Body of pancreas (tissue), 4 donors: Measurements from ENCODE around the gene POLR2J. TPM values are rescaled to one million over a fixed set of nuclear protein-coding genes. Genes with fewer than 3 reads are reported as not detected.

Experiments used
- ATAC-seq: fragments of 150-250 bp; one replicate; pipeline ENCODE4 v1.9.1; 2016
- DNase-seq, 4 donors: peaks; one replicate each; pipeline ENCODE4 v3.0.0-alpha.2; 2019
- H3K27ac ChIP-seq, 4 donors: fragments of 200-600 bp; sonication (generic); 1 replicate in 3 of 4; 2 replicates in 1 of 4; pipeline versions ENCODE4 v1.5.1 to v1.6.1; 2016 to 2019; ENCODE audit warnings: mild to moderate bottlenecking in 1 of 4, mixed read lengths in 1 of 4, moderate library complexity in 1 of 4
- H3K27me3 ChIP-seq, 2 donors: fragments of 200-600 bp; sonication (generic); one replicate each; pipeline ENCODE4 v1.6.0; 2016; ENCODE audit warnings: mild to moderate bottlenecking in 1 of 2
- H3K36me3 ChIP-seq, 2 donors: fragments of 200-600 bp; sonication (generic); replicated peaks in 1 of 2; 2 replicates each; pipeline ENCODE4 v1.5.1; 2016; ENCODE audit warnings: low read depth in 2 of 2; ENCODE audit not compliant: insufficient read depth in 1 of 2
- H3K4me1 ChIP-seq: fragments of 200-600 bp; sonication (generic); one replicate; pipeline ENCODE4 v1.6.0; 2016
- H3K4me3 ChIP-seq, 2 donors: fragments of 200-600 bp; sonication (generic); 1 replicate in 1 of 2; 2 replicates in 1 of 2; pipeline ENCODE4 v1.5.1; 2016 to 2019
- H3K9me3 ChIP-seq, 3 donors: fragments of 200-600 bp; sonication (generic); 1 replicate in 2 of 3; 2 replicates in 1 of 3; pipeline ENCODE4 v1.5.1; 2016
- POLR2A ChIP-seq, 3 donors: fragments of 450-650 bp; IDR thresholded peaks; one replicate each; pipeline ENCODE4 v1.6.1; 2016; ENCODE audit warnings: antibody characterized with exemption in 3 of 3, mild to moderate bottlenecking in 2 of 3
- WGBS, 2 donors: methylation state at CpG; one replicate each; pipeline ENCODE4 v1.1.5; 2017; 5-methylcytosine and 5-hydroxymethylcytosine counted together
- intact Hi-C: fragments of 100-400 bp; cut with DNase I; formaldehyde crosslinking; loops from one replicate; pipeline ENCODE4 v1.15.1; 2023
- total RNA-seq, 2 donors: library from RNA; depleted of rRNA; stranded (reverse); fragments of >200 nt; gene quantifications; one replicate each; pipeline ENCODE4 v1.1.0, GENCODE V29; 2016
- TF ChIP-seq, protein P1 (sequence below), 7 experiments: fragments of 450-650 bp in 4 of 7; fragments of 200-600 bp in 3 of 7; sonication (generic) in 3 of 7; IDR thresholded peaks; one replicate each; pipeline ENCODE4 v1.5.1; 2016 to 2019; ENCODE audit warnings: antibody characterized with exemption in 7 of 7

Gene POLR2J
- total RNA-seq, 2 donors from 2014 or later: 6.6 to 12.5 TPM

DNA sequence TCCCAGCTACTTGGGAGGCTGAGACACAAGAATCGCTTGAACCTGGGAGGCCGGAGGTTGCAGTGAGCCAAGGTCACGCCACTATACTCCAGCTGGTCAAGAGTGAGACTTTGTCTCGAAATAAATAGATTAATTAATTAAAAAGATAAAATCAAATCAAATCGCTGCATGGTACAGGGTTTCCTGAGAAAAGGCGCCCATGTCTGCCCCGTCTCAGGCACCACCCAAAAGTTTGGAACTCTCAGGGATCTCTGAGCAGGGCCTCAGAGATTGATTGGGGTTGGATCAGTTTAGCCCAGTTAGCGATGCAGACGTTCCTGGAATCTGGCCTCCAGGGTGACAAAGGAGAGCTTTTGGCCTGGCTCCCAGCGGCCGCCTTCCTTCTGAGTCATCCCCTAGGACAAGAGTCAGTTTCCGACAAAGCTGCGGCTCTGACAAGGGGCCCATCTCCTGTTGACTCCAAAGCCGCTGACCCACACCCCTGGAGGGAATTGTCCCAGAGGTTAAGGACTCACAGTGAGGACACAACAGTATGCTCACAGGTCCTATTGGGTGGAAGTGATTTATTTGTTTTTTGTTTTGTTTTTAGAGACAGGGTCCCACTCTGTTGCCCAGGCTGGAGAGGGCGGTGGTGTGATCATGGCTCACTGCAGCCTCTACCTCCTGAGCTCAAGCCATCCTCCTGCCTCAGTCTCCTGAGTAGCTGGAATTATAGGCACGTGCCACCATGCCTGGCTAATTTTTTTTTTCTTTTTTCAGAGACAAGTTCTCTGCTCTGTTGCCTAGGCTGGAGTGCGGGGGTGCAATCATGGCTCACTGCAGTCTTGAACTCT is 38.5 kb downstream of the POLR2J start:
- whole genome bisulfite sequencing, 2 donors: 87 to 90% methylated on average over 11 to 17 of the region's 17 CpGs
- no peak overlapping the region for H3K4me3 ChIP-seq
- intact Hi-C loops: no loop called here
- no peak overlapping the region for H3K27ac ChIP-seq
- no peaks in the 10 kb centered on the region for H3K4me1 ChIP-seq
- TF ChIP-seq POLR2A (IDR thresholded peaks at IDR 0.05): no peak
- TF ChIP-seq, protein P1, sequence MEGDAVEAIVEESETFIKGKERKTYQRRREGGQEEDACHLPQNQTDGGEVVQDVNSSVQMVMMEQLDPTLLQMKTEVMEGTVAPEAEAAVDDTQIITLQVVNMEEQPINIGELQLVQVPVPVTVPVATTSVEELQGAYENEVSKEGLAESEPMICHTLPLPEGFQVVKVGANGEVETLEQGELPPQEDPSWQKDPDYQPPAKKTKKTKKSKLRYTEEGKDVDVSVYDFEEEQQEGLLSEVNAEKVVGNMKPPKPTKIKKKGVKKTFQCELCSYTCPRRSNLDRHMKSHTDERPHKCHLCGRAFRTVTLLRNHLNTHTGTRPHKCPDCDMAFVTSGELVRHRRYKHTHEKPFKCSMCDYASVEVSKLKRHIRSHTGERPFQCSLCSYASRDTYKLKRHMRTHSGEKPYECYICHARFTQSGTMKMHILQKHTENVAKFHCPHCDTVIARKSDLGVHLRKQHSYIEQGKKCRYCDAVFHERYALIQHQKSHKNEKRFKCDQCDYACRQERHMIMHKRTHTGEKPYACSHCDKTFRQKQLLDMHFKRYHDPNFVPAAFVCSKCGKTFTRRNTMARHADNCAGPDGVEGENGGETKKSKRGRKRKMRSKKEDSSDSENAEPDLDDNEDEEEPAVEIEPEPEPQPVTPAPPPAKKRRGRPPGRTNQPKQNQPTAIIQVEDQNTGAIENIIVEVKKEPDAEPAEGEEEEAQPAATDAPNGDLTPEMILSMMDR (IDR thresholded peaks at IDR 0.05): no peak
- no peaks in the 10 kb centered on the region for H3K27me3 ChIP-seq
- no peaks in the 10 kb centered on the region for H3K36me3 ChIP-seq
- H3K9me3 ChIP-seq: no peaks in the 10 kb centered on the region
- DNase-seq (peak in 3 of 4 donors; percentile 35 to 46 (median 46)), ATAC-seq (peak; percentile 58)

DNA sequence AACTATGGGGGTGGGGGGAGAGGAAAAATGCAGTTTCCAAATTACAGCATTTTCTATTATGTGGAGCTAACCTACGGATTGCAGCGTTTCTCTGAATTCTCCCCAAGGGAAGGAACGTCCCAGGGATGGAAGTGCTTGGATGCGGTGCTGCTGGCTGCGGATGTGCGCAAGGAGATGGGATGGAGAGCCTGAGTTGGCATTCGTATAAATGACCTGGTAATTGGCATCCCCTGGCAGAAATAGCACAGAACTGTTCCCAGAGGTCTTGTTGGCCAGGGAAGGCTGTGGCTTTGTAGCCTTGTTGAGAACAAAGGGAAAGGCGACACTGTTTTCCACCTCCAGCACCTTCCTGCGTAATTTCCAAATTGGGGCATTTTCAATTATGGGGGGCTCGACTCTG is 42.6 kb downstream of the POLR2J start:
- no peak for ATAC-seq
- 84 to 86% methylated on average over 10 of the region's 10 CpGs for WGBS, 2 donors
- Histone ChIP-seq H3K9me3 (no peaks in the 10 kb centered on the region), H3K4me1 (peaks cover 9% of the 10 kb centered on the region), H3K27ac (no peak overlapping the region), H3K4me3 (no peak overlapping the region), H3K27me3 (no peaks in the 10 kb centered on the region), H3K36me3 (no peaks in the 10 kb centered on the region)
- no peak for DNase-seq
- no peak for TF ChIP-seq POLR2A (IDR thresholded peaks at IDR 0.05)
- TF ChIP-seq, protein P1 (IDR thresholded peaks at IDR 0.05): no peak
- intact Hi-C loops: no loop called here

DNA sequence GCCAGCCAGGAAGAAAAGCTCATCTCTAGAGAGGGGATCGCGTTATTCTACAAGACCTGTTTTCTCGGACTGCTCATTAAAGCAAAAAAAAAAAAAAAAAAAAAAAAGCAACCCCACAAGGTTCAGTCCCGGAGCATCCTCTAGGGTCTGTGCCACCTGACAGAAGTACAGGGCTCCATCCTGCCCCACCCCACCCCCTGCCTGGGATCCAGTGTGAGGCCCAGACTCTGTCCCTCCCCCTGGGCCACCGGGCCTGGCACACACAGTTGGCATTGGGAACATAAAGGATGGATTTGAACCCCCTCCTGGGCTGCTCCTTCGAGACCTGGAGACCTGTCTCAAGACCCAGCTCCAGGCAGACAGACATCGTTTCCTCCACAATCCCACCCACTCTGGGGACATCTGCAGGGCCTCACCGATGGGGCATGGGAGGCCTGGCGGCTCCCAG is 44.7 kb downstream of the POLR2J start:
- 23 to 34% methylated on average over 7 to 9 of the region's 9 CpGs for WGBS, 2 donors
- peaks cover 9% of the 10 kb centered on the region for H3K4me1 ChIP-seq
- no peaks in the 10 kb centered on the region for H3K9me3 ChIP-seq
- H3K27ac ChIP-seq: peak overlapping the region in 3 of 4 donors; percentile 35 to 58 (median 40)
- no peaks in the 10 kb centered on the region for H3K27me3 ChIP-seq
- no peak for DNase-seq
- no peak for ATAC-seq
- no peaks in the 10 kb centered on the region for H3K36me3 ChIP-seq
- intact Hi-C loops: no loop called here
- TF ChIP-seq POLR2A (IDR thresholded peaks at IDR 0.05): no peak
- TF ChIP-seq, protein P1 (IDR thresholded peaks at IDR 0.05): no peak
- peak overlapping the region; percentile 62 to 63 for H3K4me3 ChIP-seq

DNA sequence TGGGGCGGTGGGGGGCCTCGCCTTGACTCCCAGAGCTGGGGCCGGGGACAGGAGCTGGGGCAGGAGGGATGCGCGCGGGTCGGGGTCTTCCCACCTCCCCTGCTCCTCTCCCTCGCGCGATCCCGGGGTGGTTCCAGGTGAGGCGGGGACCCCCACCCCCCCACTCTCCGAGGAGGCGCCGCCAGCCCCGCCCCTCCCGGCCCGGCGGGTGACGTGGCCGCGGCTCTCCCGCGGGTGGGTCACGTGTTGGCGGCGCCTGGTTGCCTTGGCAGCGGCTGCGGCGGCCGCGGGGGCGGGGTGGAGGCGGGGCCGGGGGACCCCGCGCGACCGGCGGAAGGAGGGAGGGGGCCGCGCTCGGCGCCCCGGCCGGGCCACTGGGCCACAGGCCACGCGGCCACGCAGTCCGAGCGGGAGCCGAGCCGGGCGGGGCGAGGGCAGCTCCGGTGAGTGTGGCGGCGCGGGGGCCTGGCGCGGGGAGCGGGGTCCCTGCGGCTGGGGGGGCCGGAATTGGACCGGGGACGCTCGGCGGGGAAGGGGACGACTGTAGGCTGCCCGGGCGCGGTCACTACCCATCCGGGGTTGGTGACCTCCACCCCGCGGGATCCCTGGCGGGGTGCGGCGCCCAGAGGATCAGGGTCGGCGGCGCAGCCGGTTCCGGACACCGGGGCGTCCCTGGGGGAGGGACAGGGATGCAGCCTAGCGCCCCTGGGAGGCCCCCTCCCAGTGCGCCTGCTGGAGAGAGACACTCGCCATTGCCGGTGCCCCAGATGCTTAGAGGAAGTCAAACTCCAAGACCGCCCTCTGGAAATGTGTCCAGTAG is 45.3 kb downstream of the POLR2J start, which contains the start of gene ORAI2:
ORAI2 (plus strand) TSS at position 357 of the 820 bp plus-strand sequence. CDS start 5,382 bp downstream, outside the sequence.
- WGBS, 2 donors: 0 to 1% methylated on average over 10 to 73 of the region's 90 CpGs
- intact Hi-C loops: no loop called here
- Histone ChIP-seq H3K4me3 (peak within 1 kb of the TSS; percentile 62 to 63), H3K27ac (peak within 1 kb of the TSS in 3 of 4 donors; percentile 58 to 69 (median 60)), H3K27me3 (no peaks in the 10 kb centered on the region), H3K9me3 (no peaks in the 10 kb centered on the region), H3K36me3 (no peaks in the 10 kb centered on the region), H3K4me1 (peaks cover 9% of the 10 kb centered on the region)
- DNase-seq (peak; percentile 76 to 84 (median 78)), ATAC-seq (peak; percentile 83)
- TF ChIP-seq, protein P1 (IDR thresholded peaks at IDR 0.05): no peak
- peak in 1 of 3 donors; percentile 8 for TF ChIP-seq POLR2A (IDR thresholded peaks at IDR 0.05)
